GM18858 (cell line): ENCODE measurements around the gene LCMT2.

ENCODE experiments used
- ATAC-seq: cut with Tn5 transposase; IDR thresholded peaks from one replicate; pipeline ENCODE4 v1.9.1; 2021; ENCODE audit not compliant: unreplicated experiment

LCMT2 gene

GRCh38 chr15:43329960-43330779 is at the start of gene LCMT2:
LCMT2 (minus strand) TSS chr15:43330573; CDS start chr15:43330489, 84 bp downstream.
- ATAC-seq, result peak; percentile 72

- no peak for ATAC-seq
Observed at GRCh38 chr15:43378601-43379000, 48.2 kb upstream of the LCMT2 start.

GRCh38 chr15:43376017-43376705 is 45.8 kb upstream of the LCMT2 start:
- ATAC-seq, result no peak

GRCh38 chr15:43370975-43371974 is 40.9 kb upstream of the LCMT2 start, which contains the start of the genes TUBGCP4 and ZSCAN29:
TUBGCP4 (plus strand) TSS chr15:43371101; CDS start chr15:43371355, 254 bp downstream.
ZSCAN29 (minus strand) TSS chr15:43371043; CDS start chr15:43369913, 1,130 bp downstream.
- peak; percentile 62 for ATAC-seq

GRCh38 chr15:43370310-43370974 is 40.1 kb upstream of the LCMT2 start:
- peak; percentile 26 for ATAC-seq

- ATAC-seq, result no peak
Observed at GRCh38 chr15:43361313-43361903, 31.0 kb upstream of the LCMT2 start.

- ATAC-seq, result no peak
Observed at GRCh38 chr15:43360821-43361220, 30.4 kb upstream of the LCMT2 start.

- no peak for ATAC-seq
Observed at GRCh38 chr15:43352693-43353382, 22.5 kb upstream of the LCMT2 start.

GRCh38 chr15:43347114-43347513 is 16.7 kb upstream of the LCMT2 start:
- ATAC-seq, result no peak

- no peak for ATAC-seq
Observed at GRCh38 chr15:43346305-43346704, 15.9 kb upstream of the LCMT2 start.

GRCh38 chr15:43330780-43331087 is 361 bp upstream of the LCMT2 start:
- ATAC-seq, result peak; percentile 18

- no peak for ATAC-seq
Observed at GRCh38 chr15:43329217-43329959, 985 bp downstream of the LCMT2 start.

- no peak for ATAC-seq
Observed at GRCh38 chr15:43325039-43325684, 5.2 kb downstream of the LCMT2 start.

- ATAC-seq, result no peak
Observed at GRCh38 chr15:43318990-43319771, 11.2 kb downstream of the LCMT2 start.

GRCh38 chr15:43317566-43318184 is 12.7 kb downstream of the LCMT2 start:
- no peak for ATAC-seq

- ATAC-seq, result no peak
Observed at GRCh38 chr15:43316971-43317346, 13.4 kb downstream of the LCMT2 start.
